ENCODE measurements around the gene STRA6. TPM values are rescaled to one million over a fixed set of nuclear protein-coding genes. Genes with fewer than 3 reads are reported as not detected.

STRA6 gene
- total RNA-seq, 4 donors from 2014 or later, result not detected

DNA sequence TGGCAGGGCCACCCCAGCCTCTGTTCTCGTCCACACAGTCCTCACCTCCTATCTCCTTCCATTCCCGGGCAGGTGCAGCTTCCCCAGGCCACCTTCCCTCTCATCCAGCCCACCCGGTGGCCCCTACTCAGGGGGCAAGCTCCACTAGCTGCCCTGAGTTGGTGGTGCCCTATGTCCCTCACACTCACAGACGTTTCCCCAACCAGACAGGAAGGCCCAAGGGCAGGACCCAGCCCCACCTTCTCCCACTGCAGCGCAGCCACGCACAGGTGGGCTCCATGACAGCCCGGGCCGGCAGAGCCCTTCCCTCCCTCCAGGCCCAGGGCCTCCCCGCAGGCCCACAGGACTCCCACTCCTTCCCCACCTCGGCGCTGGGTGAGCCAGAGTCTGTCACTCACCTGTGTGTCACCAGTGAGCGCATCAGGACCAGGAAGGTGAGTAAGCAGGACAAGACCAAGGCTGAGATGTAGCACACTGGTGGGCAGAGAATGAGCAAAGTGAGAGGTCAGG lies 17.9 kb downstream of the STRA6 start:
- TF ChIP-seq, protein P1, sequence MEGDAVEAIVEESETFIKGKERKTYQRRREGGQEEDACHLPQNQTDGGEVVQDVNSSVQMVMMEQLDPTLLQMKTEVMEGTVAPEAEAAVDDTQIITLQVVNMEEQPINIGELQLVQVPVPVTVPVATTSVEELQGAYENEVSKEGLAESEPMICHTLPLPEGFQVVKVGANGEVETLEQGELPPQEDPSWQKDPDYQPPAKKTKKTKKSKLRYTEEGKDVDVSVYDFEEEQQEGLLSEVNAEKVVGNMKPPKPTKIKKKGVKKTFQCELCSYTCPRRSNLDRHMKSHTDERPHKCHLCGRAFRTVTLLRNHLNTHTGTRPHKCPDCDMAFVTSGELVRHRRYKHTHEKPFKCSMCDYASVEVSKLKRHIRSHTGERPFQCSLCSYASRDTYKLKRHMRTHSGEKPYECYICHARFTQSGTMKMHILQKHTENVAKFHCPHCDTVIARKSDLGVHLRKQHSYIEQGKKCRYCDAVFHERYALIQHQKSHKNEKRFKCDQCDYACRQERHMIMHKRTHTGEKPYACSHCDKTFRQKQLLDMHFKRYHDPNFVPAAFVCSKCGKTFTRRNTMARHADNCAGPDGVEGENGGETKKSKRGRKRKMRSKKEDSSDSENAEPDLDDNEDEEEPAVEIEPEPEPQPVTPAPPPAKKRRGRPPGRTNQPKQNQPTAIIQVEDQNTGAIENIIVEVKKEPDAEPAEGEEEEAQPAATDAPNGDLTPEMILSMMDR (IDR thresholded peaks at IDR 0.05; ENCODE audit: low read depth), result no peak

DNA sequence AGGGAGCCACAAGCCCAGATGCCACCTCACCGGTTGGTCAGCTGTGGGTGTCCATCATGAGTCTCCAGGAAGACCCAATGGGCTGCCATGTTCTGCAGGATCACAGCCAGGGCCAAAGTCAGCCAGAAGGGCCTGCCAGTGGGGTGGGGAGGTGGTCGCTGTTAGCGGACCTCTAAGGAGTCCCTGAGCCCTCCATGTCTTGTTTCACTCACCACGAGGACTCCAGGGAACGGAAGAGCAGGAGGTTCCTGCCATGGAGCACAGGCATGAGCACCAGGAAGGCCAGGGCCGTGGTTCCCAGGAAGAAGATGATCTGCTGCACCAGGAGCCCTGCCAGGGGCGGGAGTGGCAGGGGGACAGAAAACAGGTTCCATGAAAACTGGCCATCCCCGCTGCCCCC lies 20.5 kb downstream of the STRA6 start:
- TF ChIP-seq, protein P1 (IDR thresholded peaks at IDR 0.05; ENCODE audit: low read depth), result no peak

DNA sequence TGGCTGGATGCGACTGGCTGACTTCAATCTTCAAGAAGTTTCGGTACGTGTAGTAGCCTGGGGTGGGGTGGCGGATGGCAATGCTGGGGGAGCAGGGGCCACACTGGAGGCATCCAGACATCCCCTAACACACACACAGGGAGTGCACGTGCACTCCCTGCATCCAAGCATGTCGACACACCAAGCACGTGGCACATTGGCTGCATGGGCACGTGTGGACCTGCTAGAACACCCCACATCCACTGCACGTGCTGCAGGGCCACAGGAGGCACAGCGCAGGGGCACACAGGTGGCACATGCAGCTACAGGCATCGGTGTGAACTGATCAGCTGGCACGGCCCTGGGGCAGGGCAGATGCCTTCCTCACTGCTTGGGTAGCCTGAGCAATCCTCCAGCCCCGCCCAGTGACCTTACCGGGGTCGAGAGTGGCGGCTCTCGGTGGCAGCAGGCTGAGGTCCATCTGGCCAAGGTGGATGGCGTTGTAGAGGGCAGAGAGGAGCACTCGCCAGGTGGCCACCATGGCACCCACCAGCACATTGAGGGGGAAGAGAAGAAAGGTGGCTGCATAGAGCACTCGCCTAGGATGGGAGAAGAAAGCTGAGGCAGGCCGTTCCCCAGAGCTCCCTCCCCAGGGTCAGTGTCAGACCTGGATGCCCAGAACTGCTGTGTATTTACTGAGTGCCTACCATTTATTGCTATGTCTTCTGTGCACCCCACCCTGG lies 21.5 kb downstream of the STRA6 start:
- TF ChIP-seq, protein P1 (IDR thresholded peaks at IDR 0.05; ENCODE audit: low read depth), result no peak

DNA sequence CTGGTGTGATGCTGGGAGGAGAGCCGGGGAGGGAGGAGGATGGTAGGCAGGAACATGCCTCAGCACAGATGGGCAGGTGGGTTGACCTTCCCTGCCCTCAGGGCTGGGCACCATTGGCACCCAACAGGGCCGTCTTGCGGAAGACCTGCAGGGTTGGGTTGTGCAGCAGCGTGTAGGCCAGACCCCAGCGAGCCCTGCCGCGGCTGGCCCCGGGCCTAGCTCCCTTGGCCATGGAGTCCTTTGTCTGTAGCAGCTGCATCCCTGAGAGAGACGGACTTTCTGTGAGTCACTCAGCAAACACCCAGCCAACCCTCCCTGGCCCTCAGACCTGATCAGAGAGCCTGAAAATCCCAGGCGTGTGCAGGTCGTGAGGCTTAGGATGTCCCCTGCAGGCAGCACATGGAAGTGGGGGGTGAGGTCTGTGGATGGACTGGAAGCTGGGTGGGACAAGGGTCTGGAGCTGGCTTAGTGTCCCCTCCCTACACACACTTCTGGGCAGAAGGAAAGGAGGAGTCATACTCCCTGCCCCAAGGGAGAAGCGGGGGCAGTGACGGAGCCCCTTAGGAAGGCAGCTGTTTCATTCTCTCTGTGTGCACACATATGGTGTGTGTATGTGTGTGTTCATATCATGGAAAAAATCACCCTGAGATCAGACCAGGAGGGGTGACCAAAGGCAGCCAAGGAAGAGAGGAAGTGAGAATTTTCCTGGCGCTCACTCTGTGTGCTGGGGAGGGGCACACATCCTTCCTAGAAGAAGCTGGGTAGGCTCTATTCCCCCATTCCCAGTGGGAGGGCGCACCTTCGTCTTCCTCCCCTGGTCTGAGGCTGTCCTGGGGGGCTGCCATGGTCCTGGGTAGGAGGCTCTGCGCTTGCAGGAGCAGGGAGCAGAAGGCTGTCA lies 22.4 kb downstream of the STRA6 start:
- TF ChIP-seq, protein P1 (IDR thresholded peaks at IDR 0.05; ENCODE audit: low read depth), result no peak

- TF ChIP-seq, protein P1 (IDR thresholded peaks at IDR 0.05; ENCODE audit: low read depth), result no peak
These were observed 23.3 kb downstream of the STRA6 start for GRCh38 chr15:74179101-74179841.

GRCh38 chr15:74178326-74179100 lies 24.1 kb downstream of the STRA6 start:
- TF ChIP-seq, protein P1 (IDR thresholded peaks at IDR 0.05; ENCODE audit: low read depth), result no peak

Data from subcutaneous adipose tissue (tissue), 4 donors.